Activated gamma-delta T cell treated with anti-CD3 and anti-CD28 coated beads, Interleukin-2, amount 50 U/mL, for 16 hours (primary cell): ENCODE results near the gene PTPRCAP.
"Not testable (repeated sequence)": the region's sequence is repeated elsewhere in the genome, so short reads cannot be mapped to it uniquely, and the experiment has no call there.

ENCODE experiments used
- DNase-seq: peaks from one replicate; pipeline ENCODE4 v3.0.0-alpha.2; 2020; ENCODE audit warnings: low read depth

The PTPRCAP gene, protein sequence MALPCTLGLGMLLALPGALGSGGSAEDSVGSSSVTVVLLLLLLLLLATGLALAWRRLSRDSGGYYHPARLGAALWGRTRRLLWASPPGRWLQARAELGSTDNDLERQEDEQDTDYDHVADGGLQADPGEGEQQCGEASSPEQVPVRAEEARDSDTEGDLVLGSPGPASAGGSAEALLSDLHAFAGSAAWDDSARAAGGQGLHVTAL

GRCh38 chr11:67437082-67437808, at the start of gene PTPRCAP:
Gene PTPRCAP (minus strand): TSS chr11:67437682. CDS start chr11:67437619, 63 bp downstream.
- peak; percentile 66 for DNase-seq

- DNase-seq: no peak
Measured at GRCh38 chr11:67486481-67487195, 49.2 kb upstream of the PTPRCAP start.

GRCh38 chr11:67485873-67486361, 48.4 kb upstream of the PTPRCAP start:
- not testable (repeated sequence) for DNase-seq

DNA sequence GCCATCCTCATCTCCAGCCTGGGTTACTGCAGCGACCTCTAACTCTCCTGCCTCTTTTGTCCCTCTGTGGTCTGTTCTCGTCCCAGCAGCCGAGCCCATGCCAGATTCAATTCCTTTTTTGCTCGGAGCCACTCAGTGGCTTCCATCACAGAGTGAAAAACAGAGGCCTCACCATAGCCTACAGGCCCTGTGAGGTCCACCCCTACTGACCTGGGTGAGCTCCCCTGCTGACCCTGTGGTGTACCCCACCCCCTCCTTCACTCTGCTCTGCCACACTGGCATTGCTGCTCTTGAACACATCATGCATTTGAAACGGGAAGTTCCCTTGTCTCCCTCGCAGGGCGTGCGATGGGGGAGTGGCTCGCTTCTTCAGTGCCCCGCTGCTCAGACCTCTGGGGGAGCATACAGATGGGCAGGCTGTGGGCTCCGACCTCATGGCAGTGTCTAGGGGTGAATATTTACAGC, 47.4 kb upstream of the PTPRCAP start:
- peak; percentile 43 for DNase-seq

DNA sequence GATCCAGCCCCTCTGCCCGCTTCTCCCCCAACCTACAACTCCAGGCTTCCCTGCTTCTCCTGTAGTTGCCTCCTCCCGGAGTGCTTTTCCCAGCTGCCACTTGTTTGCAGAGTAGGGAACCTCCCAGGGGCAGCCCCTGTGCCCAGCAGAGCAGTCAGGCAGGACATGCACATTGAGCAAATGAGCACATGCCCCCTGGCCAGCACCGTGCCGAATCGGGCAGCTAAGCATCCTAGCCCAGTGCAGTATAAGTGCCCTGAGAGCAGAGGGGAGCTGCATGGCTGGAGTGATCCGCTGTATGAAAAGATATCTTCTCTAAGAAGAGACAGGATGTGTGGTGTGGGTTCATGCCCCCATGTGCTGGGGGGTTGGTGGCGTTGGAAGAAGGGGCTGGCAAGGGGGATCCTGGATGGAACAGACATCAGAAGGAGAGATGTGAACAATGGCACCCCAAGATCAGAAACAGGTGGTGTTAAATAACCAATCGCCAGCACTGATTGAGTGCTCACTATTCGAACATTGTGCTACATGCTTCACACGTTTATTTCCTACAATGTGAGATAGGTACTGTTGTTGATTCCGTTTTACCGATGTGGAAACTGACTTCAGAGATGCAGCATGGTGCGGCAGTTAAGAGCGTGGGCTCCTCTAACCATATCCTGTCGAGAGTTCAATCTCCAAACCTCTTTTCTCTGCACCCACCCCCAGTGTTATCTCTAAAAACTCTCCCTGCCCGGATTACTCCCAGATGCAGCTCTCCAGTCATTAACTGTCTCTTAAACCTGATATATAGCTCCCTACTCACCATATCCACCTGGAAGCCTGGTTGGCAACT, 46.6 kb upstream of the PTPRCAP start:
- DNase-seq: peak; percentile 23

DNA sequence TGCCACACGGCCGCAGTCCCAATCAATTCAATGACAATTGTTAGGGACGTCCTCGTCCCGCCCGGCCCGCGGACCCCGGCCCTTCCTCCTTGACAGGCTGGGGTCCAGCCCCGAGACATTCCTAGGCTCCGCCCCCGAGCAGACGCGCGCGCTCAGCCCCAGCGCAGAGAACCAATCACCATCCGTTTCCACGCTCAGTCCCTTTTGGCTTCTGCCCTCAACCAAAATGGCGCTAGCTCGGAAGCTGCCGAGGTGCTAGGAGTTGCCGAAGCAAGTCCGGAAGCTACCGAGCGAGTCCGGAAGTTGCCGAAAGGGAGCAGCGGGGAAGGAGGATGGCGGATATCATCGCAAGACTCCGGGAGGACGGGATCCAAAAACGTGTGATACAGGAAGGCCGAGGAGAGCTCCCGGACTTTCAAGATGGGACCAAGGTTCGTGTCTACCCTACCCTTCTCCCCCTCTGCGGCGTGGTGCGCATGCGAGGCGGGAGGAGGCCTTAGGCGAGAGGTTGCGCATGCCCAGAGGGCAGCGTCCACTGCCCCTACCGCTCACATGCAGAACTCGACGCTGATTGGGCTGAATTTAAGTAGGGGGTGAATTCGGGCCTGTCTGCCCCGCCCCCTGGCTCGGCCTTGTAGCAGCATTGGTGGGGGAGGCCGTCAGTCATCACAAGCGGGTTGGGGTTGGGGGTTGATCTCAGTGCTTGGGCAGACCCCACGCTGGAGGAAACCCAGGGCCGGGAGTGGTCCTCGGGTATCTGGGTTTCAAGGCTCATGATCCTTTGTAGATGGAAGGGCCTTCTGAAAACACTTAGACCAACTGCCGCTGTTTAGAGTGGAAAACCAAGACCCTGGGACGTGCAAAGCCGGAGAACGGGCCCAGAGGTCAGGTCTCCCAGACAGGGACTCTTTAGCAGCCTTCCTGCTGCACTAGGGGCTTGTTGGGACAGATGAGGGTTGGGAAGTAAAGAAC, 45.6 kb upstream of the PTPRCAP start, which contains the start of gene AIP:
Gene AIP, plus strand, starts transcription at position 200 of the 972 bp plus-strand sequence. Its CDS starts 133 bp downstream, at position 333.
- DNase-seq: peak; percentile 95

- DNase-seq: no peak
Measured at GRCh38 chr11:67482275-67482826, 44.9 kb upstream of the PTPRCAP start.

- not testable (repeated sequence) for DNase-seq
Measured at GRCh38 chr11:67477344-67478050, 40.0 kb upstream of the PTPRCAP start.

DNA sequence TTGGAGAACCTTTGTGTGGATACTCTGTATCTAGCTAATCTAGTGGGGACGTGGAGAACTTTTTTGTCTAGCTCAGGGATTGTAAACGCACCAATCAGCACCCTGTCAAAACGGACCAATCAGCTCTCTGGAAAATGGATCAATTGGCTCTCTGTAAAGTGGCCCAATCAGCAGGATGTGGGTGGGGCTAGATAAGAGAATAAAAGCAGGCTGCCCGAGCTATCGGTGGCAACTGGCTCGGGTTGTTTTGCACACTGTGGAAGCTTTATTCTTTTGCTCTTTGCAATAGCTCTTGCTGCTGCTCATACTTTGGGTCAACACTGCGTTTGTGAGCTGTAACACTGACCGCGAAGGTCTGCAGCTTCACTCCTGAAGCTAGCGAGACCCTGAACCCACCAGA, 39.2 kb upstream of the PTPRCAP start:
- not testable (repeated sequence) for DNase-seq

GRCh38 chr11:67472882-67473281, 35.4 kb upstream of the PTPRCAP start:
- no peak for DNase-seq

DNA sequence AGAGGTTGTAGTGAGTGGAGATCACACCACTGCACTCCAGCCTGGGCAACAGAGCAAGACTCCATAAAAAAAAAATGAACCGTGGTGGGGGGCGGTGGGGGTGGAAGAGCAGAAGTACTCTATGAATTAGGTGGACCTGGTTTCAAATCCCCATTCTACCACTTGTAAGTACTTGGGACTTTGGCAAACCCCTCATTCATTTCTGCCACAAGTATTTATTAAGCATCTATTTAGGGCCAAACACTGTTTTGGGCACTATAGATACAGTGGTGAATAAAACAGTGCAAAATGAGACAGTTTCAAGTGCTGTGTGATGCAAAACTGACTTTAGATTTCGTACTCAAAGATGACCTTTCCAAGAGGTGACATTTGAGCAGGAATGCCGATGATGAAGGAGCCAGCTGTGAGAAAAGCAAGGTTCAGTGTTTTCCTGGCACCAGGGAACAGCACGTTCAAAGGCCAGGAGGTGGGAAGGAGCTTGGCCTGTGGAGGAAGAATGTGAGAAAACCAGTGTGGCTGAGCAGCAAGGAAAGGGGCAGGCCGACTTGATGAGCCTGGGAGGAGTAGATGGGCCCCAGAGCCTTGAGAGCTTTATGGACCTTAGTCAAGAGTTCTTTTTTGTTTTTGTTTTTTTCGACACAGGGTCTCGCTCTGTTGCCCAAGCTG, 33.0 kb upstream of the PTPRCAP start:
- DNase-seq: no peak

- DNase-seq: no peak
Measured at GRCh38 chr11:67469508-67469811, 32.0 kb upstream of the PTPRCAP start.

GRCh38 chr11:67468759-67469507, 31.5 kb upstream of the PTPRCAP start, which contains the start of gene TMEM134:
Gene TMEM134 (minus strand): TSS chr11:67469251. CDS start chr11:67469192, 59 bp downstream.
- DNase-seq: peak; percentile 90

GRCh38 chr11:67468456-67468758, 30.9 kb upstream of the PTPRCAP start:
- no peak for DNase-seq

DNA sequence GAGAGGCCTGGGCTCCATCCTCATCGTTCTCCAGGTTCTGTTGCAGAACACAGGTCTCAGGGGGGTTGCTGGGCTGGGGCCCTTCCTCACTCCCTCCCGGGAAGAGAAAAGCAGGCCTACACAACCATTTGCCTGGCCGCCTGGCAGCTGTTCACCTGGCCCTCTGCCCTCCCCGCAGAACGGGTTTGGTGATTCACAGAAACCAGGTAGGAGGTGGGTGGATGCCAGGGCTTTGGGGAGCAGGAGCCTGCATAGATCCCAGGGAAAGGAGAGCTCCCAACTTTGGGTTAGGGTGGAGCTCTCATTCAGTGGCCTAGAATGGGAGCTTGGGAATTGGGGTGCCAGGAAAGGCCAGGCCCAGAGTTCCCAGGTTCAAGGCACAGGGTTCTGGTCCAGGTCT, 30.6 kb upstream of the PTPRCAP start:
- no peak for DNase-seq

DNA sequence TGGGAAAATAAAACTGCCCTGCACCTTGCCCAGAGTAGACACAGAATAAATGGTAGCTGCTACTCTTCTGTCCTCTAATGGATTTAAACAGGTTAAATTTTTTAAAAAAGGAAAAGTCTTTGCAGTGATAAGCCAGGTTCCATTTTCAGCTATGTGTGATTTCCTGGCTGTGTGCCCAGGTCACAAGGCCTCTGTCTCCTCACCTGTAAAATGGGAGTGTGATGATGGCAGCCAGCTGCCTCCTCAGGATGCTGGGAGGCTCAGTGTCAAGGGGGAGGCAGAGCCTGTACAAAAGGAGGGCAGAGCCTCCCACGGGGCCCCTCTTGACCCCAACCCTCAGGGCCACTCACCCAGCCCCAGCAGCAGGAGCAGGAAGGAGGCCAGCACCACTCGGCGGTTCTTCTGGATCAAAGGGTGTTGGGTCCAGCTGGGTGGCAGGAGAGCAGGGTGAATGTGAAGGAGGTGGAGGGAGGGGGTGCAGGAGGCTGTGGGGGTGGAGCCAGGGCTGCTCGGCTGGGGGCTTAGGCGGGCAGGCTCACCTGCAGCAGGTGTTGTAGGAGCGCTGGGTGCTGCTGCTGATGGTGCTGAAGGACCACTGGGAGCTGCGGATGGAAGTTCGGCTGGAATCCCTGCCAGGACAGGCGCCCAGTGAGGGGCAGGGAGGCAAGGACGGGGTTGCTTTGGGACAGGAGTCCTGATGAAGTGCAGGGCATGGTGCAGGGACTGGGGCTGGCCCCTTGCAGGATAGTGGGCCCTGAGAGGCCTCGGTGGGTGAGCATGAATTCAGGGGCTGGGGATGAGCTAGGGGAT, 29.7 kb upstream of the PTPRCAP start:
- no peak for DNase-seq

DNA sequence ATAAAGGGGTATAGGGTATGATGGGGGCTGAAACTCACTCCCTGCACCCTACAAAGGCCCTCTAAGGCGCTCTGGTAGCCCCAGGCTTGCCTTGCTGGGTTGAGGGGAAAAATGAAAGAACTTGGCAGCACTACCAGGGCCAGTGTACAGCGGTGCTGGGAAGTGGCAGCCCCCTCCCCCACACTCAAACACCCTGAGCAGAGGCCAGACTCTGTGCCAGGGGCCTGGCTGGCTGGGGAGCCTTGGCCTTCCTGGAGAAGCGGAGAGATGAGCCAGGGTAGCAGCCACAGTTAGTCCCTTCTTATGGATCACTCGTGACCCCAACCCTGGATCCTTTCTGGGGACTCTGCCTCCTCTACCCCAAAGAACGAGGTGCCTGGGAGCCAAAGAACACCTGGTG, 28.9 kb upstream of the PTPRCAP start:
- no peak for DNase-seq

DNA sequence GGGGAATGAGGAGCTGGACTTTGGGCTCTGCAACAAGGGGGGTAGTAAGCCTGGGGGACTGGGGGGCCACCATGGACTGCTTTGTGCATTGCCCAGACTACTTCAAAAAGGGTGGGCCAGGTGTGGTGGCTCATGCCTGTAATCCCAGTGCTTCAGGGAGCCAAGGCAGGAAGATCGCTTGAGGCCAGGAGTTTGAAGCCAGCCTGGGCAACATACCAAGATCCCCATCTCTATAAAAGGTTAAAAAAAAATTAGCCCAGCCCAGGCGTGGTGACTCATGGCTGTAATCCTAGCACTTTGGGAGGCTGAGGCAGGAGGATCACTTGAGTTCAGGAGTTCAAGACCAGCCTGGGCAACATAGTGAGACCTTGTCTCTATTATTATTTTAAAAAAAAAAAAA, 28.0 kb upstream of the PTPRCAP start:
- DNase-seq: not testable (repeated sequence)
